B cell (primary cell): ENCODE results near the gene CALR.

Experiments used
- CTCF ChIP-seq: fragments of 200-600 bp; IDR thresholded peaks from one replicate; pipeline ENCODE4 v1.8.0; 2022; ENCODE audit warnings: antibody characterized with exemption, mild to moderate bottlenecking
- EZH2 ChIP-seq: IDR thresholded peaks from 2 replicates; pipeline ENCODE4 v1.6.1; 2012; ENCODE audit warnings: borderline replicate concordance, low read depth, mild to moderate bottlenecking, moderate library complexity, low read length; ENCODE audit not compliant: insufficient read depth, poor library complexity, severe bottlenecking

- TF ChIP-seq CTCF = no peak
- no peak for TF ChIP-seq EZH2
Measured at GRCh38 chr19:12890787-12891552, 47.4 kb upstream of the CALR start, which contains the start of gene GCDH.
